Activated CD4-positive, alpha-beta T cell treated with anti-CD3 and anti-CD28 coated beads, Interleukin-2, amount 50 U/mL, for 1 hour (primary cell): Measurements from ENCODE around the gene IL17B.
A peak's percentile ranks its signal among the peaks of the same experiment; 100 is the strongest.

Experiments
- DNase-seq: peaks from one replicate; pipeline ENCODE4 v3.0.0-alpha.2; 2020

The IL17B gene

DNA sequence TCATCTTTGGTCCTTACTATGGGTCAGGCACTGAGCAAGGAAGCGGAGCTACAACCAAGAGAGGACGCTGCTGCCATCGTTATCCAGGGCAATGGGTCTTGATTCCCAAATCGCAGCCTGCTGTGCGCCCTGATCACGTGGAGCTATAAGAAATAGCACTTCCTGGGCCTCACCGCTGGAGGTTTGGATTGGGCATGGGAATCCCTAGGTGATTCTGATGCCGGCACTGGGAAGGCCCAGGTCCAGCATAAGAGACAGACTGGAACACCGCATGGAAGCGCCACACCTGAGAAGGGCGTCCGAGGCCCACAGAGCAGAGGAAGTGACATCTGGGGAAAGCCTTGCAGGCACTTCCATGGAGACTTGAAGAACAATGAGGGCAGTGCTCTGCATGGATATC, 3.0 kb downstream of the IL17B start:
- DNase-seq = no peak

DNA sequence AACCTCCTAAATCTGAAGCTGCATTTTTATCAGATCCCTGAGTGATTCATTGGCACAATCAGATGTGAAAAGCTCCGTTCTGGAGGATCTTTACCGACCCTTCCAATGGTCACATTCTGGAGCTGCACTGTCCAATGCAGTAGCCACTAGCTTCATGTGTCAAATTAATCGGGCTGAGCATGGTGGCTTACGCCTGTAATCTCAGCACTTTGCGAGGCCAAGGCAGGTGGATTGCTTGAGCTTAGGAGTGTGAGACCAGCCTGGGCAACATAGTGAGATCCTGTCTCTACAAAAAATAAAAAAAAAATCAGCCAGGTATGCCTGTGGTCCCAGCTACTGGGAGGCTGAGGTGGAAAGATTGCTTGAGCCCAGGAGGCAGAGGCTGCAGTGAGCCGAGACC, 3.7 kb downstream of the IL17B start:
- DNase-seq = no peak

DNA sequence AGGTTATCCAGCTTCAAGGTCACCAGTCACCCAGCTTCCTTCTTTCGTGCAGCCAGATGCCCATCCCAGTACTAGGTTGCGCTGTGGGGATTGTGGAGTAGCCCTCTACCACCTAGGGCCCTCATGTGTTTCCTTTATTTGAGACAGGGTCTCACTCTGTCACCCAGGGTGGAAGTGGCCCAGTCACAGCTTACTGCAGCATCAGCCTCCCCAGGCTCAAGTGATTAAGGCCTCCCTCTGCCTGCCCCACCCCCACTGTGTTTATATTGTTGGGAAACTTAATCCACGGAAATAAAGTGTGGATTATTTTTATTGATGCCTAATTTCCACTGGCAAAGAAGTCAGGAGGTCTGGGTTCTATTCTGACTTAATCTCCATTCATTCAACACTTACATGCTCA, 4.3 kb downstream of the IL17B start:
- no peak for DNase-seq

DNA sequence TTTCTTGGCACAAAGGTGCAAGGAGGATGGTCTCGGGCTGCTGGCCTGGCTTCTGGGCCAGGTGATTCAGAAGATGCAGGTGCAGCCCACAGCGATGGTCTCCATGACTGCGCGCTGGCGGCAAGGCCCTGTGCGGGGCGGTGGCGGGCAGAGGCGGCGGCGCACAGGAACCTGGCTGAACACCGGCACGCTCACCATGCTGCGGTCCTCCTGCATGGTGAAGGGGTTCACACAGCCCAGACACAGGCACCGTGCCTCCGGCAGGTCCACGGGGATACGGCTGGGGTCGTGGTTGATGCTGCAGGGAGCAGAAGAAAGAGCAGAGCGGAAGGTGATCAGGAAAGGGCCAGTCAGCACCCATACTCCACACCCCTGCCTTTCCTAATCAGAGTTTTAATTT, 4.8 kb downstream of the IL17B start:
- DNase-seq = no peak

DNA sequence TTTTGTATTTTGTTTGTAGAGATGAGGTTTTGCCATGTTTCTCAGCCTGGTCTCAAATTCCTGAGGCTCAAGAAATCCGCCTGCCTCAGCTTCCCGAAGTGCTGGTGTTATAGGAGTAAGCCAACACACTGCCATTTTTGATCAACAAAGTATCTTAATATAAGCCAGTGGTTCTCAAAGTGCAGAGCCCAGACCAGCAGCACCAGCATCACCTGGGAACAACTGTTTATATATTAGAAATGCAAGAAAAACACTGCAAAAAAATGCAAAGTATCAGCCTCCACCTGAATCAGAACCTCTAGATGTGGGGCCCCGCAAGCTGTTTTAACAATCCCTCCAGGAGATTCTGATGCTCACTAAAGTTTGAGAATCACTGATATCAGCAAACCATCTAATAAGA, 6.2 kb downstream of the IL17B start:
- DNase-seq = no peak

DNA sequence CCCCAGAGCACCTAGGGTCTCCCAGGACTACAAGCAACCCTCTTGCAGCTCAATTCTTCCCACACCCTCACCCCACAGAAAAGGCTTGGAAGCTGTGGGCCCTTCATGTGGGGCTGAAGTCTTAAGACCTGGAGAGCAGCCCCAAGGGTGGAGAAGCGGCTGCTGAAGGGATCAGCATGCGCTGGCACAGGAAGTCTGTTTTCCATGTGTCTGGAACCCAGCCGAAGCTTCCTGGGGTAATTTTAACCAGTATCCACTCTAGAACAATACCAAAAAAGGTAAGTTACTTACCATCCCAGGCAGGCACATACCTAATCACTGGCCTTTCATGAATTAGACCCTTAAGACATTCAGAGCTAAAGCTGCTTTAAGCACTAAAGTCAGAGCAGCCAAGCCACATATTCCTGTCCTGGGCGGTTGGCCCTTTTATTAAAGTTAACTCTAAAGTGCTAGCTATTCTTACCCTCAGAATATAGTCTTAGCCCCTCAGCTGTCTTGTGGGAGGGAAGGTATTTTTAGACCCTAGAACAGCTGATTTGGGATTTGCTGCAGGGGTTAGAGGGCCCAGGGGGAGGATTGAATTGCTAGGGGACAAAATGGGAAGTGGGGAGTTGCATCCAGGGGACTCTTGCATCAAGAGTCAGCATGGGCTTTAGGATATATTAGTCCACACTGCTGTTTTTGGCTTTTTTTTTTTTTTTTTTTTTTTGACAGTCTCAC, 6.9 kb downstream of the IL17B start:
- no peak for DNase-seq

DNA sequence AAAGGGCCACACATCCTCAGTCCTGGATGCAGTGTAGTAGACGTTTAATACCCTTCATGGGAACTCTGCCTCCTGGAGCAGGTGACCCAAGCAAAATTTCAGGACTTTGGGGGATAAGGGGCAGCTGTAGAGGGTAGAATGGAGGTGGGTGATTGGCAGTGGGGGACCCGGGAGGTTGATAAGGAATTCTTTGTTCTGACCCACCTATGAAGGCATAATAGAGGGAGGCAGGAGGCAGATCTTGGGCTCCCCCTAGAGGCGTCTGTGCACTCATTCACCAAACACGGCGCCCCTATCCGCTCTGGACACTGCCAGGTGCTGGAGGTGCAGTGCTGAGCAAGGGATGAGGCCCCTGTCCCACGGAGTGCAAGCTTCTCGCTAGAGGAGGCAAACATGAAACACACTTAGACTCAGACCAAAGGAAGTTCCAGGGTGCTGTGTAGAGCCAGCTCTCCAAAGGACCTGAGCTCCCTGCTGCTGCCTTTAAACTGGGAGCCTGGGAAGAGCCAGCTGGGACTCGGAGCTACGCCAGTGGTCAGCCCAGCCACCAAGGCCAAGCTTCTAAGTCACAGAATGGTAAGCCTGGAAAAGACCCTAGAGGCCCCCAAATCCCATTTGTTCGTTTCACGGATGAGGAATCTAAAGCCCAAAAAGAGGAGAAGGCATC, 7.7 kb downstream of the IL17B start:
- peak; percentile 69 for DNase-seq

DNA sequence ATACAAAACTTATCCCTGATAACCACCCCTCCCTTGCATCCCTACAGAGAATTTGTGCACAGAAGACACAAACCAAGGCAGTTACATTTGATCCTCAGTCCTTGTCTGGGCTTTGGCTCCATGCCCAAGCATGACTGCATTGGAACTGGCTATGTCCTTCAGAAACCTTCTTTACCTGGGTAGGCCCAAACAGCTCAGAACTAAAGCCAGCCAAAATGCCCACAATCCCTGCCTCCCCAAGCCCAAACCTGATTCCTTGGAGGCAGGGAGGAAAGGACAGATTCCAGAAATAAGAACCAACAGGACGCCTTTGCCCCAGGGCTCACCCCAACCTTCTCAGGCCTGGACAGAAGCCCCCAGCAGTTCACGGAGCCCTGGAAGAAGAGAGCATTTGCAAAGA, 8.2 kb downstream of the IL17B start:
- no peak for DNase-seq

DNA sequence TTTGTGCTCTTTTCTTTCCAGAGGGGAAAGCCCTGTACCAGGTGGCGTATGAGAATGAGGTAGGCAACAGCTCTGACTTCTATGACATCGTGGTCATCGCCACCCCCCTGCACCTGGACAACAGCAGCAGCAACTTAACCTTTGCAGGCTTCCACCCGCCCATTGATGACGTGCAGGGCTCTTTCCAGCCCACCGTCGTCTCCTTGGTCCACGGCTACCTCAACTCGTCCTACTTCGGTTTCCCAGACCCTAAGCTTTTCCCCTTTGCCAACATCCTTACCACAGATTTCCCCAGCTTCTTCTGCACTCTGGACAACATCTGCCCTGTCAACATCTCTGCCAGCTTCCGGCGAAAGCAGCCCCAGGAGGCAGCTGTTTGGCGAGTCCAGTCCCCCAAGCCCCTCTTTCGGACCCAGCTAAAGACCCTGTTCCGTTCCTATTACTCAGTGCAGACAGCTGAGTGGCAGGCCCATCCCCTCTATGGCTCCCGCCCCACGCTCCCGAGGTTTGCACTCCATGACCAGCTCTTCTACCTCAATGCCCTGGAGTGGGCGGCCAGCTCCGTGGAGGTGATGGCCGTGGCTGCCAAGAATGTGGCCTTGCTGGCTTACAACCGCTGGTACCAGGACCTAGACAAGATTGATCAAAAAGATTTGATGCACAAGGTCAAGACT, 11.0 kb downstream of the IL17B start:
- no peak for DNase-seq

DNA sequence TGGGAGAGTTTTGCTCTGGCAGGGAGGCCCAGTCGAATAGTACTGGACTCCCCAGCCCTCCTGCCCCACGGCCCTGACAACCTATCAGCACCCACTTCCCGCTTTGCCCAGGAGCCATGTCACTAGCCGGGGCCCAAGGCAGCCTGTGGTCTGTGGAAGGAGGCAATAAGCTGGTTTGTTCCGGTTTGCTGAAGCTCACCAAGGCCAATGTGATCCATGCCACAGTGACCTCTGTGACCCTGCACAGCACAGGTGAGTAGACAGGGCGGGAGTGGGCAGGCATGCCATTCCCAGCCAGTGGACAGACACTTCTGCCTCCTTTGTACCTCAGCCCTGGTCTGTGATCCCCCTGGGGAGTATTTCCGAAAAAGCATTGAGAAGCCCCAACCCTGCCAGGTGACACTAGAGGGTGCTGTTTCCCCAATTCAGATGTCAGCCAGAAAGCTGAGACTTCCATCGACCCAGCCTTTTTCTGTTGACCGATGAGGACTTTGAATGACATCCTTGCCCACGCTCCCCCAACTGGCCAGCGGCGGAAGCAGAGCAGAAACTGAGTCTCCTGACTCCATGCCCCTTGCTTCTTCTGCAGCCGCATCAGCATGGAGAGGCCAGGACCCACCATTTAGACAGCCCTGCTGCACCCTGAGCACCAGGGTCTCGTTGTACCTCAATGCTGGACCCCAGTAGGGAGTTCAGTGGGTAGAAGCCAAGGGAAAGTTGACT, 11.7 kb downstream of the IL17B start:
- peak; percentile 54 for DNase-seq

DNA sequence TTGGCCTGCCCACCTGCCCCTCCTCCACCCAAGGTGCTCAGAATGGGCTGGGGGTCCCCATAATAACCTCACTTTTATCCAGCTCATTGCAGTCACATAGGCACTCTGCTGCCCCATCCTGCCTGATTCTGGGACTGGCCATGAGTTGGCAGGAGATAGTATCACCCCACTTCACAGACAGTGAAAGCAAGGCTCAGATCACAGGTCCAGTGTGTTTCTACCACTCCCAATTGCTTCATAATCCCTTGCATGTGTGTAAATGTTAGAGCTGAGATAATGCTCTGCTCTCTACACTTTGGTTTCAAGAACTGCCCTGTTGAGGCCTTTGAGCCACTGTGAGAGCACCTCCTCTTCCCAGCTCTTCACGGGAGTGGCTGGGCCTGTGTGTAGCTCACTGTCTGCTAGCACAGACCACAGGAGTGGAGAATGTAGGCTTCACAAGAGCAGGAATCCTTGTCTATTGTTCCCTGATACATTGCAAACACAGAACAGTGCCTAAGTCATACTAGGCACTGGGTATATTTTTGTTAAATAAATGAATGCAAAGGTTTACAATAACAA, 12.8 kb downstream of the IL17B start:
- DNase-seq = no peak

DNA sequence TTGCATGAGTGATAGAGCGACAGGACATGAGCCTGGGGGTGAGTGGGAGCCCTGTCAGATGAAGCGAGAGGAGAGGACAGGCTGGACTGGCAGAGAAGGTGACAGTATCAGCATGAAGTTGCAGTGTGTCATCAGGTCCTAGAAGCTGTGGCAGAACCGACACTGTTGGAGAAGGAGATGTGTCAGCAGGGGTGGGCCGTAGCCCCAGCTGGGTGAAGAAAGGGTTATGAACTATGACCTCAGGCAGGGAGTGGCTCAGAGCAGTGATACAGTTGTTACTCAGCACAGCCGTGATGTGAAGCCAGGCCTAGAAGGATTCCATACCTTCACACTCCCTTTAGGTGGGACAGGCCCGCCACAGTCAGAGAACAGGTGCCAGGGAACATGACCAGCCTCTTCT, 13.7 kb downstream of the IL17B start:
- no peak for DNase-seq

DNA sequence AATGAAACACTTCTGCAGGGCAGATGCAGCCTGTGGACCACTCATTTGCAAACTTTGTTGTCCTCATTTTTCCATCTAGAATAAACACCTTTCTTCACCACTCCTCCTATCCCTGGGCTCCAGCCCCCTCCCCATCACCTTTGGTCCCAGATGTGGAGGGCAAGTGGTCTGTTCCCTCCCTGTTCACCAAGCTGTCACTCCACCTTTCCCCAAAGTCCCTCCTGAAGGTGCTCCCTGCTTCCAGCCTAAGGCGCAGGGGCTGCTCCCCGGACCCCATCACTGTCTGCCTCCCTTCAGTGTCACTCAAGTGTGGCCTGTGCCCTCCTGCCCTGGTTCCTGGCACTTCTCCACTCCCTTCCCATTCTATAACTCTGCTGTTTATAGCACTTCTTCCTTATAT, 14.4 kb downstream of the IL17B start:
- no peak for DNase-seq

DNA sequence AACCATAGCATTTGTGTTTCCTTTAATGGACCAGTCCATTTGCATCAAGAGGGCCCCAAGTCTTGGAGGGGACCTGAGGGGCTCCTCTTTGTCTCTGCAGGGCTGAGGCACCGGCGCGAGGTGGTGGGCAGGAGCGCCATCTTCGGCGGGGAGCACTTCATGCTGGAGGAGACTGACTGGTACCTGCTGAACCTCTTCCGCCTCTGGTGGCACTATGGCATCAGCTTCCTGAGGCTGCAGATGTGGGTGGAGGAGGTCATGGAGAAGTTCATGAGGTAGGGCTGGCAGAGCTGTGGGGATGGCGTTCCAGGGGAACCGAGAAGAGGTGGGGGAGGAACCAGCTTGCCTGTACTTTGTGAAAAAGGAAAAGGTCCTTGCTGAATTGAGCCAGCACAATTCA, 15.2 kb downstream of the IL17B start:
- DNase-seq = no peak

DNA sequence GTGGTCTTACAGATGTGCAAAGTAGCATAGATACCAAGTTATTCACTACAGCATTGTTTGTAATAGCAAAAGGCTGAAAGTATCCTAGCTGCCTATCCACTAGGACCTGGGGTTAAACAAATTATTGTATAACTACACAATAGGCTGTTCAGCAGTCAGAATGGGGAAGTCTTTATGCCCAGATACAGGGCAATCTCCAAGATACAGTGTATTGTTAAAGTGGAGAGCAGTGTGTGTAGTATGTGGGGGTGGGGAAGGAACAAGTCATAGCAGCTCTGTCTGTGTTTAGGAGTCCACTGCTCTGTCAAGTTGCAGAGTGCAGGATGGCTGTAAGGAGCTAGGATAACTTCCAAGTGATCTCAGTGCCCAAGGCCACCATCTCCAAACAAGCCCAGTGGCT, 15.7 kb downstream of the IL17B start:
- no peak for DNase-seq

DNA sequence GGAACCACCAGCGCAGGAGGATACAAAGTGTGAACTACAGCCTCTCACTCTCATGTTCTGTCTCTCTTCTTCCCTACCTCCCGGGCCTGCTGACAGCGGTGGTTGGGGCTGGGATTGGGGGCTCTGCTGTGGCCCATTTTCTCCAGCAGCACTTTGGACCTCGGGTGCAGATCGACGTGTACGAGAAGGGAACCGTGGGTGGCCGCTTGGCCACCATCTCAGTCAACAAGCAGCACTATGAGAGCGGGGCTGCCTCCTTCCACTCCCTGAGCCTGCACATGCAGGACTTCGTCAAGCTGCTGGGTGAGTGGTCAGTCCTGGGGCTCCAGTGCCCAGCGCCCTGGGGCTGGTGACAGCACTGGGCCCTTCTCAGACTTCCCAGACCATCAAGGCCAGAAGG, 16.6 kb downstream of the IL17B start:
- no peak for DNase-seq

DNA sequence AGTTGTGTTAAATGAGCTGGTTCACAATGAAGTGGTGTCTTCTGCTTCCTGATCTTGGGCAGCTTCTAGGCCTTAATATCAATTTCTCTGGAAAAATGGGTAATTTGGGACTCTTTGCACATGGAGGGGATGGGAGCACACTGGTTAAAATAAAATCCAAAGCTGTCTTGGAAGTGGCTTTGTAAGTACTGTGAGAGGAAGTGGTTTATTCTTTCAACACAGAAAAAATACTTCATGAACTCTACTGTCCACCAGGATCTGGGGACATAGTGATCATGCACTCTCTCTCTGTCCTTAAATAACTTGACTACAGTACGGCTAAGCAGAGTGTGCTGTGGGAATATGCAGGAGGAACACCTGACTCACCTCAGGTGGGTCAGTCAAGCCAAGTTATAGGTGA, 18.8 kb downstream of the IL17B start:
- DNase-seq = no peak

DNA sequence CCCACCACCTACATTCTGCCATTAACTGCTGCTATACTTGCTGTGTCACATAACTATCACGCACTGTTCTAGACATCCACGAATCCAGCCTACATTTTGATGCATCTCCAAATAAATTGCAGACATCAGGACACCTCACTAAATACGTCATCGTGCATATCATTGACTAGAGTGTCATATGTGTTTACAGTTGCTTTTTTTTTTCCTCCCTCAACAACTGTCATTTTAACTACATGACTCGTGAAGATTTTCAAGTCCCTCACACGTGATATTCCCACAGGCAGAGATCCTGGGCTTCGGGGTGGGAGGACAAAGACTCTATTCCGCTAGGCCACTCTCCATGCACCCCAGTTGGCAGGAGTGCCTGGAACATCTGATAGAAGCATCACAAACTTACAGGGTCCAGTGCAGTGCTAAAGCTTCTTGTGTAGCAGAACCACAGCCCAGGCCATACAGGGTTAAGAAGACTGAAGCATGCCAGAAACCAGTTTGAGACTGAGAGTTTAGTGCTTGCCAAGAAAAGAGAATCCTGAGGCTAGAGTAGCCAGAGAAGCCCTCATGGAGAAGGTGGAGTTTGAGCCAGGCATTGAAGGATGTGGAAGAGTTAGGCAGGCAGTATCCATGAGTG, 20.1 kb downstream of the IL17B start:
- no peak for DNase-seq

DNA sequence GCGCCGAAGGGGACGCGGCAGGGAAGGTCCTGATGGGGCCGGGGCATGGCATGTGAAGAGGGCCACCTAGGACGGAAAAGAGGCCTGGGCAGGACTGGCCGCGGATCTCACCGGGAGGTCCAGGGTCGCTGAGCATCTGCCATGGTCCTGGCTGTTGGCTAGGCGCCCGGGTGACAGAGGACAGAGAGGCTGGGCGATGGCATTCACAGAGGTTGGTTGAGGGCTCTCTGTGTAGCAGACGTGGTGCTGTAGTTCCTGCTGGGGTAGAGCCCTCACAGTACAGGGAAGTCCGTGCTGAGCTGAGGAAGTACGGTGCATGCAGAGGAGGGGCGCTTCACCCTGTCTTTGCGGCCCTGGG, 20.8 kb downstream of the IL17B start:
- peak; percentile 20 for DNase-seq

DNA sequence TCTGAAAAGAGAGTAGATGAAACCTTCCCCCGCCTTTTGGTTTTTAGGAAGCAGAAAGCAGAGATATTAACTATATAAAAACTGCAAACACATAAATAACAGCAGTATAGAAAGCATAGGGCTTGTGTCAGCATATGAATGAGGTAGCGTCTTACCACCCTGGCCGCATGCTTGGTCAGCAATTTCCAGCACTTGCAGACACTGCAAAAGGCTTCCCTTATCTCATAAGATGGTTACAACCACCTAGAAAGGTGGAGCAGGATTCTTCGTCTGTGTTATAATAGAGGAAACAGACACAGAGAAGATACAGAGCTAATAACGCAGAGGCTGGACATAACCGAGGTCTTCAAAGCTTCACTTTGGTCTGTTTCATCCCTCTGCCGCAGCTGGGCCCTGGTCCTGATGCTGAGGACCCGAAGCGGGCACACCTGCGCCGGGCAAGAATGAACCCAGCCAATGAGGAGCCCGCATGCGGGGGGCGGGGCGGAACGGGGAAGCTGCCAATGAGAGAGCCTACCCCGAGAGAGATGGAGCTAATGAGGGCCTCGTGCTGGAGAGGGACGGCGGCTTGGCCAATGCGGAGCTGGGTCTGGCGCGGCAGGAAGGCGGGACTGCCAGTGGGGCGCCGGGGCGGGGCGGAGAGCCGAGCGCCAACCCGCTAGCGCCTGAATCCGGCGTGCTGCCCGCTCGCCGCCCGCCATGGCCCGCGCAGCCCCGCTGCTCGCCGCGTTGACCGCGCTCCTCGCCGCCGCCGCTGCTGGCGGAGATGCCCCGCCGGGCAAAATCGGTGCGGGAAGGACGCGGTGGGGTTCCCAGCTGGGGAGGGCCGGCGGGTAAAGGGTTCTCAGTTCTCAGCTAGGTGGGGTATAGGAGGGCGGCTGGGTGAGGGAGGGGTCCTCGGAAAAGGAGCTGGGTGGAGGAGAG, 21.5 kb downstream of the IL17B start, which contains the start of gene PCYOX1L:
Gene PCYOX1L, plus strand, starts transcription at position 677 of the 924 bp plus-strand sequence. Its CDS starts 23 bp downstream, at position 700.
- DNase-seq = peak; percentile 98

DNA sequence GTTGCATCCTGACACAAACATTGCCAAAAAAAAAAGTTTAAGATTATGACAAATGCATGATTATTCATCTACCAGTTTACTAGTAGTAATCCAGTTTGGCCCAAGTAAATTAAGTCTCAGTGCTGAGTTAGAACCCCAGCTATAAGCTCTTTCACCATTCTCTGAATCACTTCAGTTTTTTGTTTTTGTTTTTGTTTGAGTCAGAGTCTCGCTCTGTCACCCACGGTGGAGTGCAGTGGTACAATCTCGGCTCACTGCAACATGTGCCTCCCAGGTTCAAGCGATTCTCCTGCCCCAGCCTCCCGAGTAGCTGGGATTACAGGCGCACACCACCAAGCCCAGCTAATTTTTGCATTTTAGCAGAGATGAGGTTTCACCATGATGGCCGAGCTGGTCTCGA, 22.7 kb downstream of the IL17B start:
- DNase-seq = no peak

DNA sequence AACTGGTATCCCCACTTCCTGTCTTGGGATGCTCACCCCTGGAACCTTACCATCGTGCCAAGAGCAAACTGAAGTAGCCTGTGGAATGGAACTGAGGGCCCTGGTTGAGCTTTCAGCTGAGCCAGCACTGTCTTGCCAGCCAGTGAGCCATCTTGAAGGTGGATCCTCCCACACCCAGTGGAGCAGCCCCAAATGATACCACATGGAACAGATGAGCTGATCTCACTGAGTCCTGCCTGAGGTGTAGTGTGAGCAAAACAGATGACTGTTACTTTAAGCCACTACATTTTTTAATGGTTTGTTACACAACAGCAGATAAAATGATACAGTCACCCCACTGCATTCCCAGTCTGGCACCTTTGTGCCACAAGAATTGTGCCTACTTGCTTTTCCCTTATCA, 23.4 kb downstream of the IL17B start:
- DNase-seq = no peak
